NCI-H345 treated with DMSO at 0.1 percent for 48 hours (cell line): ENCODE data around the gene DPH6.

Source experiments
- DNase-seq: peaks from one replicate; lab custom pipeline; 2025; ENCODE audit not compliant: unreplicated experiment; lab: John Stamatoyannopoulos, UW

Gene DPH6

DNA sequence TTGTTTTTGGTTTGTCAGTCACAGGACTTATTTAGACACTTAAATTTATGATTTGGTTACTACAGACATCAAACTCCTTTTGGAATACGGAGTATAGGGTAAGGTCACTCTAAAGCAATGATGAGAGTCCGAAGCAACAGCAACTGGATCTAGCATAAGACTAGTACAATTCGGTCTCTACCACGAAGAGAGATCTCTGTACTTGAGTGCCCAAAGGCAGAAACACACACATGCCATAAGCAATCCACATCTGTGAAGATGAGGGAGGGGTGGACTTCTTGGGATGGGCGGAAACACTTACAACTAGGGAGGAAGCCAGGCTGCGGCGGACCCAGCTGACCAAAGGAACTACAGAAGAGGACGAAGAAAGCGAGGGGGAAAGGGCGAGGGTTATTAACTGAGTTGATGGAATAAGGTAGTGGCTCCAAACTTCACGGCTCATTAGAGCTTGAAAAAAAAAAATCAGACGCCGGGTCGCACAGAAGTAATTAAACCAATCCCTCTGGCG, 595 bp downstream of the DPH6 start:
- no peak for DNase-seq

DNA sequence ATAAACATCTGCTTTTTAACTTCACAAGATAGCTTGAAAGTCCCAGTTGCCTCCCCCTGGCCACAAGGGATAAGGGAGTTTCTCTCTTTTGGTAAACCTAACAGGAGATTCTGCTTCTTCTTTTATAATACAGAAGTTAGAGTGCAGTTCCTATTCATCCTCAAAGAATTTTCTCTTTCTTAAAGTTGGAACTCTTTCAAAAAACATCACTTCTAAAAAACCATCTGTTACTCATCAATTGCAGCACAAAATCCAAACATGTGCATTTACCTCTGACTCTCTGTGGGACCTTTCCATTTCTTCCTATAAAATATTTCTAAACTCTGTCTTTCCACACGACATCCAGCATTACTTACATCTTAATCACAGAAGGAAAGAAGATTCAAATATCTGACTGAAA, 5.1 kb downstream of the DPH6 start:
- DNase-seq = no peak

DNA sequence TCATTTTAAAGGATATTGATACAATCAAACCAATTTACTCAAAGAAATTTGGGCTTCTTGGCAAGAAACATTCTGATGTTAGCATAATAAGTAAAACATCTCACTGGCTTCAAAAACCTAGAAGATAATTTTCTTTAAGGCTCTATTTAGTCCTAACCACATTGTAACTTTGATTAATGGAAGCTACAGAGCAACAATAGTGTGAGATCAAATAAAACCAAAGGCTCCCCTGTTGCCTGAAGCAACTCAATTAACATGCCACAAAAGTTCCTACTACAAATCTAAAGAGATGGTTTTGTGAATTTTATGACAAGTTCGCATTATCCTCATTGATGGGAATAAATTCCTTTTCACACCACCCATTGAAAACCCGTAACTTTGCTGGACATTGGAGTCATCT, 5.9 kb downstream of the DPH6 start:
- no peak for DNase-seq

DNA sequence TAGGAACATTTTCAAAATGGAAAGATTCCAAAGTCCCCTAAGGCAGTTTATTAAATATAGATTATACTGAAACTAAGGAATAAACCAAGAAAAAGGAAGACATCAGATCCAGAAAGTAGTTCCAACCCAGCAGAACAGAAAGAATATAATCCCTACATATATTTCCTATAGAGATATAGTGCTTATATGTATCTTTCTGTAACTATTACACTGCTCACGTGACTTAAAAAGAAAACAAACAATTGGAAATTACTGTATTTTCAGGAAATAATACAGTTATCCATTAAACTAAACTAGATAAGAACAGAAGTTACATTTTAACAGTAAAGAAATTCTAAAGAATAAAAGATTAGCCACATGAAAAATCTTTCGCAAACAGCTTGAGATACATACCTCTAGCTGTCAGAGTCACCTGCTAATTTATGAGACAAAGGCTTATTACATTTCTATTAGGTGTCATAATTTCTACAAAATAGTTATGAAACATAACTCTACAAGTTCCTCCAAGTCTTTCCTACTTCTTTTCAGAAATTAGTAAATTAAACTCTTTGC, 10.5 kb downstream of the DPH6 start:
- no peak for DNase-seq

DNA sequence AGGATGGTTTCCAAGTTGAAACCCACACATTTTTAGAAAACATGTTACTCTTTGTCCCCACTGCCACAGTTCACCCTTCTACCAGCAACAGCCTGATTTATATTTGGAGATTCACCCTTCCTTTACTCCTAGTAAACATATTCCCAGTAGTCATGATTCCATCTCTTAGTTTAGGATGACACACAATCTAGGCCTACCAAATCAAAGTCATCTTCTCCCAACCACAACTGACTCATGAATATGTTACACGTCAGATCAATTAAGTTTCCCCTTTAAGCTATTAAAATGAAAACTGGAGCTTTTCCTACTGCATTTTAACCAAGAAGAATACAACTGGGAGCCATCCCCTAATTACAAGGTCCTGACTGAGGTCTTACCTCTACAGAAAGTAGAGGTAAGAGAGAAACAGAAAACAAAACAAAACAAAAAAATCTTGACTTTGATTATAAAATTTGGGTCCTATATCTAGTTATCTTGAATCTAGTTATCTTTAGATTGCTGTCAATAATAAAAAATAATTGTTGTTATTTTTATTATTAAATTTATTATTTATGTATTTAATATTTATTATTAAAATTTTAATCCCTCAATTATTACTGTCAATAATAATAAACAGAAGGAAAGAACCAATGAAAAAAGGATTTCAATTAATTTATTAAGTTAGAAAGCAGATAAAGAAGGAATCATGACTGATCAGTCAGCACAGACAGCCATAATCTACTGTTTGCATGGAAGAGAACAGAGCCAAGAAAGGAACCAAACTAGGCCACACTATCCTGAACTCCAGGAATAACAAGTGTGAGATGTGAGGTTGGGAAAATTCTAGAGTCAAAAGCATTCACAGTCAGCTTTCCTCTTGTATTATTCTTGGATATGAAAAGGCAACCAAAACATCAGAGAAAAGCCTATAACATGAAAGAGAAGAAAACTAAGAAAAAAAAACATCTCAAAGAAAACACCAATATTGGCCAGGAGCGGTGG, 12.5 kb downstream of the DPH6 start:
- no peak for DNase-seq

DNA sequence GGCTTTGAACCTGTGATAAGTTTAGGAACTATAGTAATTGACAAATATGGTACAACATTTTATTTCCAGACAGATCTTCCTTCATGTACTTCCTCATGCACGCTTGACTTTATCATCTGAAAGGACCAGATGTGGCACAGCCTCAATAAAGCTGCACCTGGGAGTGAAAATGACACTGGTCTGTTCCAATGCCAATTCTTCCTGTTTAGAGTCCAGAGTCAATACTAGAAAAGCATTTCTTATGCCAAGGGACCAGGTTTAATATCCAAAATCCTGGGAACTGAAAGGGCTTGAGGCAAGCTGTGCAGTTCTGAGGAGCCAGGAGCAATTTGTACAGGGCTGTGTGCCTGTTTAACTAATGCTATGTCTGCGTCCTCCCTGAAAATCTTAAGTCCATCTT, 15.3 kb downstream of the DPH6 start:
- no peak for DNase-seq

DNA sequence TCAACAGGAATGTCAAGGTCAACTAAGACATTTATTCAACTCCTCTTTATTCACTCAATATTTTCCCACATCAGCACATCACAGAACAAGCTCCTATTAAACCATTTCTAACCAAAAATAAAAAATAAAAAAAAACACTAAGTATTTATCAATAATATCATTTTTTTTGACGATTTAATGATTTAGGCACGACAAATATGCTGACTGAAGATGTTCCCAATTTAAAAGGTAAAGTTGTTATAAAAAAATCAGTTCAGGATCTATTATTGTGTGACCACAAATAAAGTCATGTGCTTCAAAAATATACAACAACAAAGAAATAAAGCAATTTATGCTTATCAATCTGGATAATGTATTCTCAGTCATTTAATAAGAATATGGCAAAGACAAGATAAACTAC, 16.2 kb downstream of the DPH6 start:
- DNase-seq = no peak

DNA sequence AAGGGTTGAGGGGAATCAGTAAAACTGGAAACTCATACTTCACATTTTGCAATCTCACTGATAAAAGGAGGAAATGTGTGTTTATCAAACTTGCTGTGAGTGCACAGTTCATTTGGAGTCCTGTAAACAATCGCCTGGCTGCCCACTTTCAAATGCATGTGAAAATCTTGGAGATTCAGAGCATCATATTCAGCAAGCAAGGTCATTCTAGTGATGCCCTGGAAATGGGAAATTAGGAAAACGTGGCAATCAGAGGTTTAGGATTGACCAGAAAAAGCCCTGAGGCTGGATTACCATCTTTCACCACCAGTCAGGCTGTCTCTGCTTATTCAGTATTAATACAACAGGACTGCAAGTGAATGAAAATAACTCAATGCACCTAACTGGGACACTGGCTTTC, 23.9 kb downstream of the DPH6 start:
- DNase-seq = no peak

DNA sequence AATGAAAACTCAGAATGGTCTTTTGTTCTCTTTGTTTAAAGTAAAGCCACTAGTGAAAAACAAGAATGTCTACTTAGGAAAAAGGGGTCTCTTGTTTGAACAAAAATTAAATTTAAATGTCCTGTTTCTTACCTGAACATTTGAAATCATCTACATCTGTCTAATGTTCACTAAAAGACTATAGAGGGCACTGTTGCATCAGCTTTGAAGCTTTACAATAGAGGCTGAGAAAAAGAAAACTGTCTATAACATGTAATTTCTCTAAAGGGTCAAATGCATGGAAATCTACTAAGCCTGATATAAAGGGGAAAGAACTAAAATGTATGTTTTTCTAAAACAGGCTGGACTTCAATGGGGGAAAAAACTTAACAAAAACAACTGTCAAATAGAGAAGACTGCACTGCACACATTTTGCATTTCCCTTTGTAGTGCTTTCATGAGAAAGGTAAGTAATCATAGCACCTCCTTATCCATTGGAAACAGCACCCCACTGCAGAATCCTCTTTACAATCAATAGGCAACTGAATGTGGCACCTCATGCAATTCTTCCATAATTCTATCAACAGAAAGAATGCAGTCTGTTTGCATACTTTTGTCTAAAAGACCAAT, 26.3 kb downstream of the DPH6 start:
- peak; percentile 41 for DNase-seq

DNA sequence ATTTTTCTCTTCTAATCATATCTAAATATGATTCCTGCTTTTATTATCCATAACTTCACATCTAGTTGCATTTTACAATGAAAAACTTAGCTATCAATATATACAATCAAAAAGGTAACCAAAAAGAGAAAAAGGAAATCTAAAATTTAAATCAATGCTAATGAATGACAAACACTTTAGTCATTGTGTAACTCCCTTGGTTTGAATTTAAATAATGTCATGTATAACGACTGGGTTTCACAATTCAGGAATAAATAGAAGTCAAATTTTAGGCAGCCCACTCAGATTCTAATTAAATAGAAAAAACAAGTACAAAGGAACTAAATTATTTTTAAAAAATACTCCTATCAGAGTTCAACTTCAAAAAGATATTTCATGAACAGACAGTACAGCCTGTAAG, 26.9 kb downstream of the DPH6 start:
- no peak for DNase-seq

DNA sequence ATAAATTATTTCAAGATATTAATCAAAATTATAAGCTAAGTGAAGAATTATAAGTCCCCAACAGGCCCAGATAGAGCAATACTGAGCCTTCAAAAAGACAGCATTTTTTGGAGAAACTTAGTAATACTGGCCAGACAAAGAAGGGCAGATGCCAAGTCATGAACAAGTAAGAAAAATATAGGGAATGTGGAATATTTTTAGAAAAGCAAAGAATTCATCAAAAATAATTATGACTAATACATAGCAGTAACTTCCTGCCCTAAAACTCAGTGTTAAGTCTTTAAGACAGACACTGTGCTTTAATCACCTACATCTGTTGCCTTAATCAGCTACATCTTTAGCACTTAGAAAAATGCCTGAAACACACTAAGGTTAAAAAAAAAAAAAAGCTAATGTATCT, 31.2 kb downstream of the DPH6 start:
- no peak for DNase-seq

DNA sequence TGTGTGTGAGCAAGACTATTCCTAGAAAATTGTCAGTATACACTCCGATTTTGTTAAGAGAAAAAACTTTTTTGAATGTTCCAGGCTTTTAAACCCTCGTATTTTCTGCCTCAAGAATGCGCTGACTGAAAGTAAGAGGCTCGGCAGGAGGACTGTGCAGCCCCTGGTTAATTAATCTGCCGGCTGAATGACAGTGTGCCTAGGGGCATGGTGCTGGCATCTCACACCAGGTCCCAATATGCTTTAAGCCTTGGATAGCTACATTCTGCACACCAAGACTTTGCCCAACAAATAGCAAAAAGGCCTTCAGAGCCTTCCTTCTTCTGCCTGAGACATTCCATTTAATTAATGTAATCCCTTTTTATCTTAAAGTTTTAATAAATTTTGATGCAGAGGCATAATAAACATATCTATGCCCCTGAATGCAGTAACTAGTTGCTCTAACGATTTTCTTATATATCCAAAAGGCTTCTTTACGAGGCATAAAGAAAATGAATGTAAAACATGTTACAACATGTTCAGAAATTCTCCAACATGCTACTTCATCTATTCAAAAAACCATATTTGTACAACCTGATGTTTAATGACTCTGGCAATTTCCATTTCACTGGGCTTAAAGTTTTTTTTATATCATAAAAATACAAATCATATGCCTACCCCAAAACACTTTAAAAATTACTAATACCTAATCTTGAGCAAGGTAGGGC, 37.9 kb downstream of the DPH6 start:
- DNase-seq = no peak

DNA sequence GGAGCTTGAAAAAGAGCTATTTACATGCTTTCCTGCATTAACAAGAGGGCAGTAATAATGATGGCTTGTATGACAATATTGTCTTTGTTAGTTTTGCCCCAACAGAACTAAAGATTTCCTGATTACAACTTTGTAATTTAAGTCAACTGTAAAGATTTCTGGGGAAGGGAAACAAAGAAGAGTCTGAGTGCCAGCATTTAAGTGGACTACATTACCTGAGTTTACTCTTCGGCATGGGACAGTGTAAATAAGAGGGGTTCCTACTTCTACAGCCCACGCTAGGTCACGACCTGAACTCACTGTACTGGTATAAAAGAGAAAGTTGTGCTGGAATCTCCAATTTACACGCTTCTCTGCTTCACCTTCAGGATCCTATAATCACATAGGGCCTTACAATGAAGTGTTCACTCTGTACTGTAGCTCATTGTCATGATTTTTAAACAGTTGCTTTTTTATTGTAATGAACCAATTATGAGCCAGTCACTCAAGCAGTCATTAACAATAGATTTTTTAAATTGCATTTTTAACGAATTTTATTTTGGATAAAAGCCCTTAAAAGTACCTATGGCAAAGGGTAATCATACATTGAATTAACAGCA, 39.6 kb downstream of the DPH6 start:
- DNase-seq = no peak

DNA sequence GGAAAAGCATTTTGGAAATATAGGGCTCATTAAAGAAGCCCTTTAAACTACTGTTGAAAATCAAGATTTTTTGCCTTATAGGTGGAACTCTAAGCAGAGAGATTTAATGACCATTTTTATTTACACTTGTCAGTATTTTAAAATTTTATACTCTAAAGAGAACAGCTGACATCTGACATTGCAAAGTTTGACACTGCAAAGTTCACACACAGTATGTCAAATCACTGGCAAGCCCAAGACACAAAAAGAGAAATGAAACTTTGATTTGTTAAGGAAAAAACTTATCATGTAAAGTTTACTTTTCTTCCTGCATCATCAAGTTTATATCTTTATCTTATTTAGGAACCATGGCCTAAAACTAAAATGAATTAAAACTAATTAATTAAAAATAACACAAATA, 40.2 kb downstream of the DPH6 start:
- no peak for DNase-seq

DNA sequence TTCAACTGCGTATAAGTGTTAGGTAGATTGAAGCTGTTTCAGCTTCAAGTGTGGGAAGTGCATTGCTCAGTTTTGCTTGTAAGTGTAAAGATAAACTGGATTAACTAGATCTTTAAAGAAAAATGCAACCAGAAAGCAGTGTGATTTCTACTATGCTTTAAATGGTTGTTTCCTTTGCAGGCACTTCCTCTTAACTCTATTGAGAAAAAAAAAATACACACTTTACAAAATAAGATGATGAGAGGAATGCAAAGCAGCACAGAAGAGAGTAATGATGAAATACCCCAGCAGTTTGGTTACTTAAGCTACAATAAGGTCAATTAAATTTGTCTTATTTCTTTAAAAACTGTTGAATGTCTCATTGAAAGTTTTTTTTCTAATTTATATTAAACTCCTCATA, 40.8 kb downstream of the DPH6 start:
- no peak for DNase-seq

DNA sequence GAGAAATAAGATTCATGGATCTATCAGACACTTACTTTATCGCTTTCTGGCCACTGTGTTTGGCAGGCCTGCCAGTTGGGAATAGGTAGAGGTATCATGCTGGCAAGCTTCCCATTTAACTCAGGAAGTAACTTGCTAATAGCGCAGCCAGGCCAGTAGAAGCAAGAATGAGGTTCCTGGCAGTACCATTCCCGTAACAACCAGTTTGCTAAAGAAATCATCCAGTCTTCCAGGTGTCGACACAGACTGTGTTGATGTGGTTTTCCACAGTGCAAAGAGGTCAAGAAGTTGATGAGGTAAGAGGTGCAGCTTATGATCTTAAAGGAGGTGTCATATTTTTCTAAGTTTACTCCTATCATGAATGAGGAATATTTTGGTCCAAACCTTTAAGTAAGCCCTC, 46.2 kb downstream of the DPH6 start:
- no peak for DNase-seq

DNA sequence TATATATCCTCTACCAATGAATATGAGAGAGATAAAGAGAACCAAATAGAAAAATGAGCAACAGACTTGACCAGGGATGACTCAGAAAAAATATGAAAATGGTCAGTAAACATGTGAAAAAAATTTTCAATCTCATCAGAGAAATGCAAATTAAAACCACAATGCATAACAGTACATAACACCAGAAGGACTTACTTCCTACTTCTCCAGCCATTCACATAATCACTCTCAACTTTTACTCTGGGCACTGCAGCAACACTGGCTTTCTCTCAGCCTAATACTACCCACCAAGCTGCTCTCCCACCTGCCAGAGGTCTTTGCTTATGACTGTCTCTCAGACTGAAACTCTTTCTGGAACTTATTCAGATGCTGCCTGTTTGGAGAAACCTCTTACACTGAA, 49.4 kb downstream of the DPH6 start:
- DNase-seq = no peak

DNA sequence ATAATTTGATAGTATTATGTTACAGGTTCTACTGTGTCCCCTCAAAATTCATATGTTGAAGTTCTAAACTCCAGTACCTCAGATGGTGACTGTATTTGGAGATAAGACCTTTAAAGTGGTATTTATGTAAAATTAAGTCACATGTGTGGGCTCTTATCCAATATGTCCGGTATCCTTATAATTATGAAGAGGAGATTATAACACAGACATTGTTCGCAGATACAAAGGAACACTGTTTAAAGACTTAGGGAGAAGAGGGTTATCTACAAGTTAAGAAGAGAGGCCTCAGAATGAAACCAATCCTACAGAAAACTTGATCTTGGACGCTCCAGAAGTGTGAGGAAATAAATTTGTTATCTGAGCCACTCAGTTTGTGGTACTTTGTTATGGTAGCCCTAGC, 50.9 kb downstream of the DPH6 start:
- no peak for DNase-seq

DNA sequence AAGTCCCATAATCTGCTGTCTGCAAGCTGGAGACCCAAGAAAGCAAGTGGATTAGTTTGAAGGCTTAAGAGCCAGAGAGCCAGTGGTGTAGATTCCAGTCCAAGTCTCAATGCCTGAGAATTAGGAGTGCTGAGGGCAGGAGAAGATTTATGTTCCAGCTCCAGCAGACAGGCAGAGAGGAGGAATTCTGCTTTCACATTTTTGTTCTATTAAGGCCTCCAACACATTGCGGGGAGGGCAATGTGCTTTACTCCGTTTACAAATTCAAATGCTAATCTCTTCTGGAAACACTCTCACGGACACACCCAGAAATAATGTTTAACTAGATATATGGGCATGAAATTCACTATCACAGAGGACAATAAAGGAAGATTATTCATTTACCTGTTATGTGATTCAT, 54.0 kb downstream of the DPH6 start:
- DNase-seq = no peak

DNA sequence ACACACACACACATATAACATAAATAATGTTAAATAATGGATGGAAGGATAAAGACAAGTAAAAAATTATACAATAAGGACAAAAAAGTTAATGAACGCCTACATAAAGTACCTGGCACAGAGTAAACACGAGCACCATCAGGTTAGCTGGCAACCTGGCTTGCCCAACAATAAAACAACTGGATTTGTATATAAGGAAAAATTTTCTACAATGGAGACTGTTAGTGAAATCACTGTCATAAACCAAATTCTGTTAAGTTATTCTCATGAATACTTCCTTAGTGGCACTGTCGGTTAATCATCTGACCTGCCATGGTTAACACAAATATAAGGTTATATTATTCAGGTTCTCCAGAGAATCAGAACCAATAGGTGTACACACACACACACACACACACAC, 54.8 kb downstream of the DPH6 start:
- no peak for DNase-seq

DNA sequence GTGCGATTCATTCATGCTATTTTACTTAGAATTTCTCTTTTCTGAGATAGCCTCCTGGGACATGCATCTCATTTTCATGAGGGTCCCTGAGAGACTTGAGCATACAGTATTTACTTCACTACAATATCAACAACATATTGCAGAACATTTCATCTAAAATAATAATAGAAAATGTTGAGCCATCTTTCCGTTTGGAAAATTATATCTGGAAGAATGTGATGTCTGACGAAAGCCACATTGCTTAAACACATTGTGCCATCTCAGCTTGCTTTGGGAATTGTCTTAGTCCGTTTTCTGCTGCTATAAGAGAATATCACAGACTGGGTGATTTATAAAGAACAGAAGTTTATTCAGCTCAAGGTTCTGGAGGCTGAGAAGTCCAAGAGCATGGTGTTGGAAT, 55.5 kb downstream of the DPH6 start:
- DNase-seq = no peak
